T-helper 22 cell (primary cell): ENCODE data around the gene RNH1.
"Not testable (repeated sequence)": the region's sequence is repeated elsewhere in the genome, so short reads cannot be mapped to it uniquely, and the experiment has no call there.

Experiments used
- DNase-seq: peaks from one replicate; pipeline ENCODE4 v3.0.0-alpha.2; 2020; ENCODE audit warnings: low read depth

RNH1 gene

DNA sequence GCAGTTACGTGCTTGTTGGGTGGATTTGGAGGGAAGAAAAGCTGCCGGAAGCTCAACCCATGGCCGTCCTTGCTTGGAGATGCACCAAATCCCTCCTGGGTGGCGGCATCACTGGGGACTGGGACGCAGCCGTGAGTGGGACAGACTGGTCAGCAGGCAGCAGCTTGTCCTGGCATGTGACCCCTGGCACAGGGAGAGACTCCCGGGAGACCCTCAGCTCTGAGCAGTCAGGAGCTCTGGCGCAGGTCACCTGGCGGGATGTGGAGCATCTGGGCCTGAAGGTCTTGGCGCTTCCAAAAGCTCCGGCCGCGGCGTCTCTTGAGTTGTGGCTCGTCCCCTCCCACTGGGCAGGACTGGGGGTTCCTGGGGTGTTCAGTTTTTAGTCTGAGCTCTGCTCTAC is 30.6 kb downstream of the RNH1 start:
- DNase-seq: no peak

DNA sequence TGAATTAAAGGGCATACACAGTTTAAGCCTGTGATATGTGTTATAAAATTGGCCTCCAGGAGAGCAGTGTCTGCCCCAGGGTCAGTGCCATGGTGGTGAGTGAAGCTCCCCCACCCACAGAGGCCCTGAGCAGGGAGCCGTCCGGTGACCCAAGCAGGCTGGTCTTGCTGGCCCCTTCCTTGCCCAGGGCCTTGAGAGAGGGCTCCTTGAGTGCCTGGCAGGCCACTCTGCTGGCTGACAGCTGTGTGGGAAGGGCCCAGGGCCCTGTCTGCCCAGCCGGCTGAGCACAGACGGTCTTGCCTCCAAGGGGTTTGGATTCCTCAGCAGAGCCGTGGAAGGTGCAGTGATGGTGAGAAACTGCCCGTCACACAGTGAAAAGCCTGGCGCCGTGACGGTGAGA is 31.1 kb downstream of the RNH1 start:
- no peak for DNase-seq

- no peak for DNase-seq
Measured at GRCh38 chr11:474914-475506, 32.0 kb downstream of the RNH1 start.

DNA sequence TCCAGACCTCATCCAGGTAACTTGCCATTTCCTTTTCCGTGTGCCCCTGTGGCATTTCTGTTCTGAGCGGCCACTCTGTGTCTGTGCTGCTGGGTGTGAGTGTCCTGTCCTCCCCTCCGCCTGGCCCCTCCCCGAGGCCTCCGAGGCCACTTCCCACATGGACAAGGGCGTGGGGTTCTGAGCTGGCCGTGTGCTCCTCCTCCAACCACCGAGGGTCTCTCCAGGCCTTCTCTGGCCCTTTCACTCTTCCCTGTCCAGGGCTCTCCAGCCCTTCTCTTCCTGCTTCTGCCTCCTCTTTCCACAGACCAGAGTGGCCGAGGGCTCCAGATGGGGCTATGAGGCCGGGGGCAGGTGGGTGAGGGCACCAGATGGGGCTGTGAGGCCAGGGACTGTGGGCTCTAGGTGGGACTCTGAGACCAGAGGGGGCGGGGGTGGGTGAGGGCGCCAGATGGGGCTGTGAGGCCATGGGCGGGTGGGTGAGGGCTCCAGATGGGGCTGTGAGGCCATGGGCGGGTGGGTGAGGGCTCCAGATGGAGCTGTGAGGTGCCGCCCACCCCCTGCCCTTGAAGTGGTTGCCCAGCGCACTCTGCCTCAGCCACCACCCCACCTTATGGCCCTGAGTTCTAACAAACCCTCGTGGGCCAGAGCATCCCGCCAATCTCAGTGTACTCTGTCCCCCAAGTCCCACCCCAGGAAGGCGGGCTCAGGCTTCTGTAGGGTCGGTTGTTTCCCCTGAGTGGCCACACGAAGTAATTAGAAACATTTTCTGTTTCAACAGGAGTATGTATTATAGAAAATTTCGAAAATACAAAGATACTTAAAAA is 32.9 kb downstream of the RNH1 start:
- DNase-seq: no peak

GRCh38 chr11:473415-473814 is 33.6 kb downstream of the RNH1 start:
- no peak for DNase-seq

- DNase-seq: no peak
Measured at GRCh38 chr11:472816-473215, 34.2 kb downstream of the RNH1 start.

GRCh38 chr11:472272-472671 is 34.8 kb downstream of the RNH1 start:
- DNase-seq: no peak

DNA sequence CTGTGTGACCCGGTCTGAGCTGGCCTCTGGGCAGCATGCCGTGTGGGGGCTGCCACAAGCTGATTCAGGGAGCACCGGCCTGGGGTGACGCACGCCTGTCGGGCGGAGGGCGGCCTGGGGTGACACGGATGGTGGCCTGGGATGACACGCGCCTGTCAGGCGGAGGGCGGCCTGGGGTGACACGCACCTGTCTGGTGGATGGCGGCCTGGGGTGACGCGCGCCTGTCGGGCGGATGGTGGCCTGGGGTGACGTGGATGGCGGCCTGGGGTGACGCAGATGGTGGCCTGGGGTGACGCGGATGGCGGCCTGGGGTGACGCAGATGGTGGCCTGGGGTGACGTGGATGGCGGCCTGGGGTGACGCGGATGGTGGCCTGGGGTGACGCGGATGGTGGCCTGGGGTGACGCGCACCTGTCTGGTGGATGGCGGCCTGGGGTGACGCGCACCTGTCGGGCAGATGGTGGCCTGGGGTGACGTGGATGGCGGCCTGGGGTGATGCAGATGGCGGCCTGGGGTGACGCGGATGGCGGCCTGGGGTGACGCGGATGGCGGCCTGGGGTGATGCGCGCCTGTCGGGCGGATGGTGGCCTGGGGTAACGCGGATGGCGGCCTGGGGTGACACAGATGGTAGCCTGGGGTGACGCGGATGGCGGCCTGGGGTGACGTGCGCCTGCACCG is 35.4 kb downstream of the RNH1 start:
- no peak for DNase-seq

DNA sequence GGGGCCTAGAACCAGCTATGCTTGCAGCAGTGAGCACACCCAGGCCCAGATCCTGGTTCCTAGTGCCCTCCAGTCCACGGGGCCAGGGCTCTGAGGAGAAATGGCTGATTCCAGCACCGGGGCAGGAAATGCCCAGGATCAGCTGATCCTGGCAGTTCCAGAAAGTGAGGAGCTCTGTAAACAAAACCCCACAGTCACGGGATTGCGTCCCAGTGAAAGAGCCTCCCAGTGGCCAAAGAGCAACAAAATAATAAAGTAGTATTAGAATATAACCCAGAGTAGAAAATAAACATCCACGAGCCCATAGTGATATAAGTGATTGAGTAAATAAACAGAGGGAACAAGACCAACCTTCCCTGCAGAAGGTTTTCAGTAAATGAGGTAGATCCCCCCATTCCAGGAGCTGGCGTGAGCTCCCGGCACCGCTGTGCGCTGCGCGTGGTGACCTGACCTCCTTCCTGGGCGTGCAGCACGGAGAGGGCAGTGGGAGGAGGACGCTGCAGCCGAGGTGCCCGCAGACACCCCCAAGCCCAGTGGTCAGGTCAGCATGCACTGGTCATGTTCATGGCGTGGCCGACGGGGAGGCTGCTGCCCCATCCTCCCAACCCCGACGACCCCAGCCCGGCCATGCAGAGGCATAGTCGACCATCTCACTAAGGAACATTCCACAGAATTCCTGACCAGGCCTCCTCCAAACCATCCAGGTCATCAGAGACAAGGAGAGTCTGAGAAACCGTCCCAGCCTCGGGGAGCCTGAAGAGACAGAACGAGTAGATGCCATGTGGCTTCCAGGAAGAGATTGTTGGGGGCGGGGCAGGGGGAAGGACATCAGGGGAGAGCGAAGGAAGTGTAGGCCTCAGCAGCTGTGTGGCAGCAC is 37.1 kb downstream of the RNH1 start:
- no peak for DNase-seq

GRCh38 chr11:469026-469683 is 37.9 kb downstream of the RNH1 start:
- not testable (repeated sequence) for DNase-seq

GRCh38 chr11:468493-468892 is 38.5 kb downstream of the RNH1 start:
- DNase-seq: no peak

DNA sequence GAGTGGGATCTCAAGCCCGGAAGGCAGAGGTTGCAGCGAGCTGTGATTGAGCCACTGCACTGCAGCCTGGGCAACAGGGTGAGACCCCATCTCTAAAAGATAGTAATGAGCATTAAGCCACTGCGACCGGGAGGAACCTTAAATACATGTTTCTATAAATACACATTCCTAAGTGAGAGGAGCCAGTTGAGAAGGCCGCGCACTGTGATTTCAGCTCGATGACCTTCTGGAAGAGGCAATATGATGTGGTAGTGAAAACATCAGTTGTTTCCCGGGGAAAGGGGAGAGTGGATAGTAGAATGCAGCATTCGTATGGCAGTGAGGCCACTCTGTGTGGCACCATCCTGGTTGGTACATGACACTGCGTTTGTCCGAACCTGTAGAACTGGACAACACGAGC is 39.0 kb downstream of the RNH1 start:
- DNase-seq: no peak

GRCh38 chr11:465896-466530 is 41.0 kb downstream of the RNH1 start:
- DNase-seq: no peak

DNA sequence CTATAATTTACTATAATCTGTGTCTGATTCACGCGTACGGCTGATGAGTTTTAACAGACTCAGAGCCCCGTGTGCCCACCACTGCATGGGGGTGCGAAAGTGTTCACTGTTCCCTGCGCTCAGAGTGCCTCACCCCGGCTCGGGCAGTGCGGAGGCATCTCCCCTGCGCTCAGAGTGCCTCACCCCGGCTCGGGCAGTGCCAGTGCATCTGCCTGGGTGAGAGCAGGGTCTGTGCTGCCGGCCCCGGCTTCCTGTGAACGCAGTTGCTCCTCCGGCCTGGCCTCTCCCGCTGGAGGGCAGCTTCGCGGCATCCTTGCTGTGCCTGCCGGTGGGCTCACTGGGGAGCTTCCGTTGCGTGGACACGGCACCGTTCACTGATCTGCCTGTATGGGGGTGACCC is 42.7 kb downstream of the RNH1 start:
- no peak for DNase-seq

GRCh38 chr11:462107-462890 is 44.7 kb downstream of the RNH1 start:
- DNase-seq: no peak

GRCh38 chr11:461626-462025 is 45.4 kb downstream of the RNH1 start:
- DNase-seq: no peak

DNA sequence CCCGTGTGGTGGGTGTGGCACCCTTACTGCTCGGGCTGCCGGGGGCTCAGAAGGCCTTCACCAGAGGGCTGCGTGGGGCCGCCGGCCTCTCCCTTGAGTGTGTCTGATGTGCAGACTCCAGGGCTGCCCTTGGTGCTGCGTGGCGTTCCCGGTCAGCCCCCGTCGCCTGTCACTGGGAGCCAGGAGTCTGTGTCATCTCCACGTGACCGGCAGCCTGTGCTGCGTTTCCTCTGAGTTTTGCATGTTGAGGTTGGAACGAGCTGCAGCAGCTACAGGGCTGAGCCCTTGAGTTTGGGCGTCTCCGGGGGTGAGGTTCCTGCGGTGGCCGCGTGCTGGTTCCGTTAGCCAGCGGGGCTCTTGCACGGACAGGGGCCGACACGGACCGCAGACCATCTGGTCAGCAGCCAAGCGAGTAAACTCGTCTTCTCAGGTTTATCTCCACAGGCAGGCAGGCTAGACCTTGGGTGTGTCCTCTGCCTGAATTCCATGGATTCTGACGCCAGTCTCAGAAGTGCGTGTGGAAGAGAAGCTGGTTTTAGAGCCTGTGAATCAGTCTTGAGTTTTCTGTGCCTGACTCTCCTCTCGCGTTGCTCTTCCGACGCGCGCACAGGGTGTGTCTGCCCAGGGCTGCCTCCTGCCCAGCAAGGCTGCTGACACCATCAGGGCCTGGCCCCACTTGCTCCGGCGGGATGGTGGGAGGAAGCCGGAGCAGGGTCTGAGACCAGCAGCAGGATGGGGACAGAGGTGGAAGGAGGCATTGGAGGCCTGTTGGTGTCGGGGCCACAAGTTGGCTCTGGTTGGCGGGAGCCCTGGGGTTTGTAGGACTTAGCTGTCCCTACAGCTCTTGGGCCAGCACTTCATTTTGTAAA is 46.5 kb downstream of the RNH1 start:
- DNase-seq: no peak

DNA sequence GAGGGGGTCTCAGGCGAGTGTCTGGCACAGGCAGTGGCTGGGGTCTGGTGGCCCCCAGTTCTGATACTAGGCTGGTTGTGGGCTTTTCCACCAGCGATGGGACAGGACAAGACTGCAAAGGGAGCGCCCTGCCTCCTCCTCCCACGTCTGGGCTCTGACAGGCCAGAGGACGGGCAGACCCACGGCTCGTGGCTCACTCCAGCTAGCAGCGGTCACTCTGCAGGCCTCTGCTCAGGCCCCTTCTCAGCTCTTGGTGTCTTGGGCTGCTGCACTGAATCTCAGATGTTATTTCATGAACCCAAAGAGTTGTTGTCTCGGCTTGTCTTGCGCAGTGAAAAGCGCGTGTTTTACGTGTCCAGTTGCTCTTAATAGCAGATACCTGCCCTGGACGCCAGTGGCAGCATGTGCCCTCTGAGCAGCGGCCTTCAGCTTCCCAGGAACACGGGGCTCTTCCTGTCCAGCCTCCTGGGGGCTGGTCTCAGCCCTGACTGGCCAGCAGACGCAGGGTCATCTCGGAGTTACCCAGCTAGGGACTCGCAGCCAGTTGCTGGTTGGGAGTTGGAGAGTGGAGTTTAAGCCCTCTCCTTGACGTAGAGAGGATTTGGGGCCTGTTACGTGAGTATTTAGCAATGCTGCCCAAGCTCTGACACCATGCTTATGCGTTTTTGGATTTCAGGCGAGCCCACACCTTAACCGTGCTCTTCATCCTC is 47.4 kb downstream of the RNH1 start:
- DNase-seq: no peak
